Esophagus squamous epithelium (tissue), 4 donors: Measurements from ENCODE around the gene DMAC2.

Experiments used
- CTCF ChIP-seq, 6 experiments: fragments of 450-650 bp in 4 of 6; fragments of 200-600 bp in 2 of 6; sonication (generic) in 2 of 6; IDR thresholded peaks; one replicate each; pipeline ENCODE4 v1.5.1; 2016 to 2019; ENCODE audit warnings: antibody characterized with exemption in 6 of 6, mild to moderate bottlenecking in 4 of 6, moderate library complexity in 4 of 6
- POLR2A ChIP-seq, 4 donors: fragments of 450-650 bp; IDR thresholded peaks; one replicate each; pipeline ENCODE4 v1.6.1; 2017; ENCODE audit warnings: antibody characterized with exemption in 4 of 4, mild to moderate bottlenecking in 4 of 4, moderate library complexity in 3 of 4

- TF ChIP-seq CTCF (IDR thresholded peaks at IDR 0.05): no peak
- no peak for TF ChIP-seq POLR2A (IDR thresholded peaks at IDR 0.05)
Measured at GRCh38 chr19:41408256-41408655, 31.5 kb downstream of the DMAC2 start.
